A204.1 (cell line): ENCODE data around the gene PARD3B.

Source experiments
- FAIRE-seq: peaks from 2 replicates; lab custom pipeline; 2012; peaks lifted over from hg19 to GRCh38; lab: Jason Lieb, UNC

The PARD3B gene

DNA sequence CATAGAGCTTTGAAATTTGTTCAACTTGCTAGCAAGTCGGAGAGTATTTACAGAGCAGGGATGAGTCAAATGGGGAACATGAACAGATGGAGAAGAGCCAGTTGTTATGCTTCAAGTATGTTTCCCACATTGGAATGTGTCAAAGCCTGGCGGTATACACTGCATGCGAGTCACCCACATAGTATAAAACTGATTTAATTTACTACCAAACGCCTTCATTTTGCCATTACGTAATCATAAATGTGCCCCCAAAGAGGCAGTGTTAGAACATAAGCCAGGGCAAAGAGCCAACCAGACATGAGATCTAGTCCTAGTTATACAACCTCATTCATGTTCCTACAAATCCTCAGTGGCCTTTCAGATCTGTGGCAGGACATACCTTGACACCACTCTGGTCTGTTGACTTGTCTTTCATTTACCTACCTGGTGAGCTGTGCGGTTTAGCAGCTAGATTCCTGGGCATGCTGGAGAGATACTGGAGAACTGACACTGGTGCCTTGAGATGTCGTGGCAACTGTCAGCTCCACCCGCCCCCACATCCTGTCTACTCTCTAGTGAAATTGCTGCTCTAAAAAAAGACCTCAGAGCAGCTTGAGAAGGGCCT lies 1115.3 kb downstream of the PARD3B start:
- no peak for FAIRE-seq

DNA sequence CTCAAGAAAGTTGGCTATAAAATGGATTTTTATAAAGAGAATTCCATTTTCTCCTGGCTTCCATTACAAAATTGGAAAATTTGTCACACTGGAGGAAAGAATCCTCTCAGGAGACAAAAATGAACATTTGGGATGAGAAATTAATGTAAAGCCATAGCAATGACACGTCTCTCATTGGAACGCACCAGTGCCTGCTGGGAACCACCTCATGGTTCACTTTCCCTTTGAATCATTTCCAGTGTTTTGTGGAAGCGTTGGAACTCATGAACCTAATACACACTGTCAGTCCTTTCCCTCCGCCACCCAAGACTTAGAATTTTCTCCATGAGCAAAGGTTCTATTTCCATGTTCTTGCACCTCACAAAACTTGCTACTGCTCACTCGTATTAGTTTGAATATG lies 1116.0 kb downstream of the PARD3B start:
- no peak for FAIRE-seq

DNA sequence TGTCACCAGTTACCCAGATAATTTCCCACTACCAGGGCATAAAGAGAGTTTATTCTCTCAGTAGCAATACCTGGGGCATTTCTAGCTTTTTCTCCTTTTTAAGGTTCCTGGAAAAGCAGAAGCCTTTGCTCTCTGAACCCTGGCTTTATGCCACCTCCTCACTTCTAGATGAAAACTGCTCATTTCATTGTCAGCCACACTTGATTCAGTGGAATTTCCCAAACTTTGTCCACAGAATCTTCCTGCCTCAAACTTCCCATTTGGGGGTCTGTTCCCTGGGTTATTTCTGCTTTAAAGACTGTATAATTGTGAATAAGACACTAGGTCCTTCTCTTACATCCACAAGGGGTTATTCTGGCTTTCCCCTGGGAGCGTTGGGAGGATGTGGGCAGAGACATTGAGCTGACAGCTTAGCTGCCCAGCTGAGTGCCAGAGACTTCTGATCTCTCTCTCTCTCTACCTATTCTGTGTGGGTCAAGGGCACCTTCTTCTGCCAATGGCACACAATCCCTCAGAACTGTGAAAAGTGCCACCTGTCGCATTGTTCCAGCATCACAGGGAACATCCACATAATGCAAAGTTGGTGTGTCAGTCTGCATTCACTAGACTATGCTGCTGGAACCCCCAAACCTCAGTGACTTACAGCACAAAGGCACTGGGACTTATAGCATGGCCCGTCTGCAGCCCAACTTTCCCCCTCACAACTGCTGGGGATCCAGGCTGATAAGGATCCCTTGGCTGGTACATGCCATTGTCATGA lies 1117.1 kb downstream of the PARD3B start:
- FAIRE-seq, result no peak

DNA sequence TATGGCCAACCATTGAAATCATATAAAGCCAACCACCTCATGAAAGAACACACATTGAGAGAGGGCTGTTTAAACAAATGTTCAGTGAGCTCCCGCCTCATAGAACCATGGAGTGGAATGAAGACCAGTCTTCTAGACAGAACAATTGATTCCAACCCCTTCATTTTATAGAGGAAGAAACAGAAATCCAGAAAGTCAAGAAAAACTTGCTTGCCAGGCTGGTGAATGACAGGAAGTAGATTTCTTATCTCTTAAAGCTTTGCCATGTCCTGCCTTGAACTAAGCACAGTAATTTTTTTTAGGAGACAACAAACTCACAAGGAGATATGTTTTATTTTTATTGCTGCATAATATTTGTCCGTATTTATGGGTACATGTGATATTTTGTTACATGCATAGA lies 1120.5 kb downstream of the PARD3B start:
- FAIRE-seq, result no peak
